Measurements from ENCODE around the gene KANK4.

KANK4 gene

GRCh38 chr1:62358665-62359373, 39.6 kb upstream of the KANK4 start:
- no peak overlapping the region for H3K27ac ChIP-seq
- no peak for TF ChIP-seq CTCF (conservative IDR thresholded peaks at IDR 0.05)

- no peak for TF ChIP-seq CTCF (conservative IDR thresholded peaks at IDR 0.05)
- no peak overlapping the region for H3K27ac ChIP-seq
Observed at GRCh38 chr1:62357916-62358315, 38.7 kb upstream of the KANK4 start.

GRCh38 chr1:62356257-62356835, 37.1 kb upstream of the KANK4 start:
- no peak overlapping the region for H3K27ac ChIP-seq
- no peak for TF ChIP-seq CTCF (conservative IDR thresholded peaks at IDR 0.05)

GRCh38 chr1:62355095-62355494, 35.9 kb upstream of the KANK4 start:
- H3K27ac ChIP-seq, result no peak overlapping the region
- no peak for TF ChIP-seq CTCF (conservative IDR thresholded peaks at IDR 0.05)

- no peak for TF ChIP-seq CTCF (conservative IDR thresholded peaks at IDR 0.05)
- H3K27ac ChIP-seq, result no peak overlapping the region
Observed at GRCh38 chr1:62353853-62354252, 34.6 kb upstream of the KANK4 start.

GRCh38 chr1:62352387-62352786, 33.2 kb upstream of the KANK4 start:
- H3K27ac ChIP-seq, result no peak overlapping the region
- TF ChIP-seq CTCF (conservative IDR thresholded peaks at IDR 0.05), result no peak

GRCh38 chr1:62349470-62350233, 30.4 kb upstream of the KANK4 start:
- TF ChIP-seq CTCF (conservative IDR thresholded peaks at IDR 0.05), result no peak

More at GRCh38 chr1:62349470-62350233, 30.4 kb upstream of the KANK4 start:
- no peak overlapping the region for H3K27ac ChIP-seq
